ENCODE results near the gene SLC39A8.

DNA sequence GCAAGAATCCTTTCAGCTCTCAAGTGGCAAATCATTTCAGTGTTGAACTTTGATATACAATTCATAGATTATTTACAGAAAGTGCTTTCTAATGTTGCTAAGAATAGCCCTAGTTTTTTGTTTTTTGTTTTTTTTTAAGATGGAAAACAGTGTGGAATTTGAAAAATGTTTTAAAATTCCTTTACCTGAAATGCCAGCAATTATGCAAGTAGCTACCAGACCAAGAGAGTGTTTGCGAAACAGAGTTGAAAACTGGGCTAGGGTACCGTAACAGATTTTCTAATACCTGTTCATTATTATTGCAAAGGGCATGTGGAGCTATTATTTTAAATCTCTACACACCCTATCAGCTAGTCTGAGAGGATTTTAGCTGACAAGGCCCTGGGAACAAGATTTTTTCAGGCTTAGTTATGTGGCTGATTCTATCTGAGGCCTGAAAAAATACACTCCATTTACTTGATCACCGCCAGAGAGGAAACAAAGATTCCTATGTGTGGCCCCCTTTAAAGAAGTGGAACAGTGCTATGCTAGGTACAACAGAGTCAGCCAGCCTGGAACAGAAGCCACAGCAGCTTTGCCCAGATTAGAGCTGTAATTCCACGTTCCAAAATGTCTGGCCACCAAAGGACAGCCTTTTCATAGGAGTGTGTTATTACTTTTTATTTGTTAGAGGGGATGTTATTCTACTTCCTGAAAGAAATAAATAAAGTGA lies 46.9 kb upstream of the SLC39A8 start:
- TF ChIP-seq, protein P1, sequence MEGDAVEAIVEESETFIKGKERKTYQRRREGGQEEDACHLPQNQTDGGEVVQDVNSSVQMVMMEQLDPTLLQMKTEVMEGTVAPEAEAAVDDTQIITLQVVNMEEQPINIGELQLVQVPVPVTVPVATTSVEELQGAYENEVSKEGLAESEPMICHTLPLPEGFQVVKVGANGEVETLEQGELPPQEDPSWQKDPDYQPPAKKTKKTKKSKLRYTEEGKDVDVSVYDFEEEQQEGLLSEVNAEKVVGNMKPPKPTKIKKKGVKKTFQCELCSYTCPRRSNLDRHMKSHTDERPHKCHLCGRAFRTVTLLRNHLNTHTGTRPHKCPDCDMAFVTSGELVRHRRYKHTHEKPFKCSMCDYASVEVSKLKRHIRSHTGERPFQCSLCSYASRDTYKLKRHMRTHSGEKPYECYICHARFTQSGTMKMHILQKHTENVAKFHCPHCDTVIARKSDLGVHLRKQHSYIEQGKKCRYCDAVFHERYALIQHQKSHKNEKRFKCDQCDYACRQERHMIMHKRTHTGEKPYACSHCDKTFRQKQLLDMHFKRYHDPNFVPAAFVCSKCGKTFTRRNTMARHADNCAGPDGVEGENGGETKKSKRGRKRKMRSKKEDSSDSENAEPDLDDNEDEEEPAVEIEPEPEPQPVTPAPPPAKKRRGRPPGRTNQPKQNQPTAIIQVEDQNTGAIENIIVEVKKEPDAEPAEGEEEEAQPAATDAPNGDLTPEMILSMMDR (IDR thresholded peaks at IDR 0.05) = no peak
- TF ChIP-seq POLR2A (IDR thresholded peaks at IDR 0.05) = no peak

Measured in adrenal gland (tissue), 5 donors.